DOHH2 (cell line): ENCODE data around the gene PTPRK.

ENCODE experiments used
- EZH2phosphoT487 ChIP-seq: fragments of 200-600 bp; sonication (generic); IDR thresholded peaks from 2 replicates; pipeline ENCODE4 v1.6.1; 2017; ENCODE audit warnings: borderline replicate concordance, mild to moderate bottlenecking, antibody characterized with exemption, low read length, moderate library complexity, mixed read lengths
- TF ChIP-seq, protein P1 (sequence below): fragments of 200-600 bp; sonication (generic); IDR thresholded peaks from one replicate; pipeline ENCODE4 v1.5.1; 2014; ENCODE audit warnings: antibody characterized with exemption, mild to moderate bottlenecking, low read depth, low read length; ENCODE audit not compliant: poor library complexity, severe bottlenecking

- TF ChIP-seq, protein P1, sequence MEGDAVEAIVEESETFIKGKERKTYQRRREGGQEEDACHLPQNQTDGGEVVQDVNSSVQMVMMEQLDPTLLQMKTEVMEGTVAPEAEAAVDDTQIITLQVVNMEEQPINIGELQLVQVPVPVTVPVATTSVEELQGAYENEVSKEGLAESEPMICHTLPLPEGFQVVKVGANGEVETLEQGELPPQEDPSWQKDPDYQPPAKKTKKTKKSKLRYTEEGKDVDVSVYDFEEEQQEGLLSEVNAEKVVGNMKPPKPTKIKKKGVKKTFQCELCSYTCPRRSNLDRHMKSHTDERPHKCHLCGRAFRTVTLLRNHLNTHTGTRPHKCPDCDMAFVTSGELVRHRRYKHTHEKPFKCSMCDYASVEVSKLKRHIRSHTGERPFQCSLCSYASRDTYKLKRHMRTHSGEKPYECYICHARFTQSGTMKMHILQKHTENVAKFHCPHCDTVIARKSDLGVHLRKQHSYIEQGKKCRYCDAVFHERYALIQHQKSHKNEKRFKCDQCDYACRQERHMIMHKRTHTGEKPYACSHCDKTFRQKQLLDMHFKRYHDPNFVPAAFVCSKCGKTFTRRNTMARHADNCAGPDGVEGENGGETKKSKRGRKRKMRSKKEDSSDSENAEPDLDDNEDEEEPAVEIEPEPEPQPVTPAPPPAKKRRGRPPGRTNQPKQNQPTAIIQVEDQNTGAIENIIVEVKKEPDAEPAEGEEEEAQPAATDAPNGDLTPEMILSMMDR: no peak
- TF ChIP-seq EZH2phosphoT487: no peak
Measured at GRCh38 chr6:128266946-128267345, 253.5 kb downstream of the PTPRK start.
